Activated gamma-delta T cell (primary cell): ENCODE results near the gene PSMB9.
"Not testable (repeated sequence)": the region's sequence is repeated elsewhere in the genome, so short reads cannot be mapped to it uniquely, and the experiment has no call there.

Experiments
- DNase-seq: peaks from one replicate; lab custom pipeline; 2025; lab: John Stamatoyannopoulos, UW
- total RNA-seq, 2 donors: gene quantifications; one replicate each; lab custom pipeline; 2026; lab: John Stamatoyannopoulos, UW

The PSMB9 gene
- 85.2 to 108 reads per million in 2 donors for total RNA-seq

GRCh38 chr6:32853541-32854375 lies at the start of gene PSMB9, which contains the start of gene TAP1:
PSMB9 (plus strand) TSS chr6:32854192; CDS start chr6:32854230, 38 bp downstream.
TAP1 (minus strand) TSS chr6:32853704; CDS start chr6:32853636, 68 bp downstream.
- peak; percentile 84 for DNase-seq

GRCh38 chr6:32805404-32805803 lies 48.6 kb upstream of the PSMB9 start:
- DNase-seq = not testable (repeated sequence)

DNA sequence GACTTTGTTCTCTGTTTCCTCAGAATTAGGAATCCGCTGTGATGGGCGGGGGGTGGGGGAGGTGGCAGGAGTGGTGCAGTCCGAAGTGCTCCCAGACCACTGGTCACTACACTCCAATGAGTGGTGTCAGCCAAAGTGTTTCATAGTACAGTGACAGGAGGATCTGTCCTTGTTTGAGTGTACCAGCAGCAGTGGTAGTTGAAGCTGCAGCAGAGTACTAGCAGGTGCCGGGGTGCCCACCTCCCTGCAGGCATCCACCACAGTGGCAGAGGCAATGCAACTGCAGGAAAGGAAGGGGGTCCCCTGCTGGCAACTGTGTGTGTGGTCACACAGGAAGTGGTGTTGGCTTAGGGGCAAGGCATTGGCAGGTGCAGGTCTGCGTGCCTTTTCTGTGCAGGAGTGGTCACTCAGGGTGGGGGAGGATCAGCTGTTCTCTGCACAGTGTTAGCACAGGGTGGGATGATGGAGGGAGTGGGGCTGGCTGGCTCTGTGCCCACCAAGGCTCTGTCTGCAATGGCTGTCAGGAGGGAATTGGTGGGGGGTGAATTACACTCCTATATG lies 46.9 kb upstream of the PSMB9 start:
- no peak for DNase-seq

- no peak for DNase-seq
Observed at GRCh38 chr6:32809171-32809570, 44.8 kb upstream of the PSMB9 start.

DNA sequence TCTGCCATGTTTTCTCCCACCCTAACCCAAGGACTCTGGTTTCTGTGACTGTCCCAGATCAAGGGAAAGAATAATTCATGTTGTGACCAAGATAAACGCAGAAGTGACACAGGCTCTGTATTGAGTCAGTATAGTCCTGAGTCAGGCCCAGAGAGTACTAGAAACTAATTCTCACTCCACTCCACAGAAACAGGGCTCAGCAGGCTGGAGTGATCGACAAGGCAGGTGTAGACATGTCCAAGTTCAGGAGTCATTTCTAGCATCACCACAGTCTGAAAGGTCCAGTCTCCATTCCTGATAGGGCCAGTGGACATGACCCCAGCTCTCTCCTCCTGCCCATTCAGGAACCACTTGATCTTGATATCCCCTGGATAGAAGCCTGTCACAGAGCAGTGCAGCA lies 39.8 kb upstream of the PSMB9 start:
- DNase-seq = no peak

GRCh38 chr6:32815115-32815514 lies 38.9 kb upstream of the PSMB9 start:
- DNase-seq = no peak

DNA sequence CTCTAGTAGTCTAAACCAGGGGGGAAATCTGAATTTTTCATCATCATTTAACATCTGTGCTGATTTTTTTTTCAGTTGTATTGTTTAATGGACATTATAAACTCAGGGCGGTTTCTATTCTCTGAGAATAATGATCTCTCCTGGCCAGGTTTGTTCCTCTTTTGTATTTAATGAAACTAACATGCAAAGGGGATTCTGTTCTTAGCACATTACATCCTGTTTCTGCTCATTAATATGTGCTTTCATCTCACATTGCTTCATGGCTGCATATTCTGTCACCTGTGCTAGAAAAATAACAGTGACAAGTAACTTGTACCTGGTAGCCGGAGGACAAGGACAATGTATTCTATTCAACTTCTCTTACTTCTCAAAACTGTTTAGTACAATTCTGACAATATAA lies 38.0 kb upstream of the PSMB9 start:
- no peak for DNase-seq

DNA sequence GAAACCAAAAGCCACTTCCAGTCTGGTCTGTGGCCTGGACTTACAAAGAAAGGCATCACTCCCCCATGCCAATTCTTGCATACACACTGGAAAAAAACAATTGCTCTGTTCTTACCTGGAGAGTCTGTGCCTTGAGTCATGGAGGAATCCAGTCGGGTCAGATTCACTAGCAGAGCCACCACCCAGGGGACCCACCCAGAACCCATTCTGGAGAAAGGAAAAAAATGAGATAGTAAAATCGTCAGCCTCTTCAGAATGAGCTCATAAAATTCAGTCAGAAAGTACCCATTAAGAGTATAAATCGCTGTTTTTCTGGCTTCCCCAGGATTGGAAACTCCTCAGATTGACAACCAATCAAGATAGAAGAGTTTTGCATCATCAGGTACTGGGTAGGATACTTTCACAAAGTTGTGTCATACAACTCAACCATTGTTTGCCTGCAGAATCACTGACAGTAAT lies 37.2 kb upstream of the PSMB9 start, which contains the start of gene HLA-DOB:
HLA-DOB (minus strand) TSS at position 257 of the 459 bp plus-strand sequence; CDS start at position 206, 51 bp downstream.
- no peak for DNase-seq

DNA sequence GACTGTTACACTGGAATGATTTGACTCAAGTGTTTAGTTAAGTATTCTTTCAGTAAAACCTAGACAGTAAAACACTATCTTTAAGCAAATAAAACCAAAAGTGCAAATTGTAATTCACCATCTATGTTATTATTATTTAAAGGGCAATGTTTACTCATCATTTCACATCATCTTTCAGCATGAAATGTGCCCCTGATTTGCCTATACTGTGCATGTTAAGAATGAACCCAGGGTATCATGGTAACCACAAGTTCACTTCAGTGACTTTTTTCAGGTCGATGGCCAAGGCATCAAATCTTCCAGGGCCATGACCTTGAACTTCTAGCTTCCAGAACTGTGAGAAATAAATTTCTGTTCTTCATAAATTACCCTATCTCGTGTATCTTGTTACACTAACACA lies 35.1 kb upstream of the PSMB9 start:
- DNase-seq = no peak

GRCh38 chr6:32819729-32820128 lies 34.3 kb upstream of the PSMB9 start:
- DNase-seq = no peak

GRCh38 chr6:32825966-32826365 lies 28.0 kb upstream of the PSMB9 start:
- no peak for DNase-seq

DNA sequence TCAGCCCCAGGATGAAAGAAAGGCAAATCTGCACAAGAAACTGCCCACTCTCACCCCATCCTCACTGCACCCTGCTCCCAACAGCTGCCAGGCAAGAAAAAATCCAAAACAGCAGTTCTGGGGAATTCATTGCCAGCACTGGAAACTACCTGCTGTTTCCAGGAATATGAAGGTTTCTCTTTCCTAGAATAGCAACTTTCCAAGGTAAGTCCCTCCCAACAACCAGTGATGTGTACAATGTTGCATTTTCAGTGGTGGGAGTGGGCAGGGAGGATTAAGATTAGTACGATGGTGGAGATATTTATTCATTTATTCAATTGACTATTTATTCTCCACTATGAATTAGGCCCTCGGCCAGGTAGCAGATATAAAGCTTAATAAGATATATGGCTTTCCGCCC lies 27.0 kb upstream of the PSMB9 start:
- no peak for DNase-seq

DNA sequence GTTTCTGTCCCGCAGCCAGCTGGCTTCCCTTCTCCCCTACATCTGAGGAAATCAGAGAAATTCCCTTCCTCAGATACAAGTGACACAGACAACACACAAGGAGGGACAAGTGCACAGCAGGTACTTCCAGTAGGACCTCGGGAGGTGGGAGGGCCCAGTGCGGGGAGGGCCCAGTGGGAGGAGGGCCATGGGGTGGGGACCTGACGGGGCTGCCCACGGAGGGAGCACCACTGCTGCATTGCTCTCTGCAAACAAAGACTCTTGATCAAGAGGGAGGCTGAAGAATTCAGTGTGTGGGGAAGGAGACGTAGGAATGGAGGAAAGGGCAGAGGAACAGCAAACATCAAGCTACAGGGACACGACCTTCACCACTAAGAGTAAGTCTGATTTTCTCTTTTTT lies 24.5 kb upstream of the PSMB9 start:
- no peak for DNase-seq

DNA sequence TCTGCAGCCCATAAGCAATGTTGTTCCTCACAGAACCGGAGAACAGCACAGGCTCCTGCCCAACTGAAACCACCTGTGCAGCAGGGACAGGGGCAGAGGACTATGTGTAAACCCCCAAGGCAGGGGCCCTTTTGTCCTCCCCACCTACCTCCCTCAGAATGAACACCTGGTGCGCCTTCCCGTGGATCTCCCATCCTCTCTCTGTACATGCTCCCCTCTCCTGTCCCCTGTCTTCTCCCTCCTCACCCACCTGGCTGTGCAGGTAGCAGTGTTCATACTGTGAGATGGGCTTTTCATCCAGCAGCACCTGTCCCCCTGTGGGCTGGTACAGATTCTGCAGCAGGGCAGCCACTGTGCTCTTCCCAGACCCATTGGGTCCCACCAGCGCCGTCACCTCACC lies 24.0 kb upstream of the PSMB9 start:
- no peak for DNase-seq

GRCh38 chr6:32830936-32831335 lies 23.1 kb upstream of the PSMB9 start:
- no peak for DNase-seq

GRCh38 chr6:32832535-32832934 lies 21.5 kb upstream of the PSMB9 start:
- DNase-seq = no peak

DNA sequence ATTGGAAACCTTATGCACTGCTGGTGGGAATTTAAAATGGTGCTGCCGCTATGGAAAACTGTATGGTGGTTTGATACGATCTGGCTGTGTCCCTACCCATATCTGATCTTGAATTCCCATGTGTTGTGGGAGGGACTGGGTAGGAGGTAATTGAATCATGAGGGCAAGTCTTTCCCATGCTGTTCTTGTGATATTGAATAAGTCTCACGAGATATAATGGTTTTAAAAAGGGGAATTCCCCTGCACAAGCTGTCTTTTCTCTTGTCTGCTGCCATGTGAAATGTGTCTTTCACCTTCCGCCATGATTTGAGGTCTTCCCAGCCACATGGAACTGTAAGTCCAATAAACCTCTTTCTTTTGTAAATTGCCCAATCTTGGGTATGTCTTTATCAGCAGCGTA lies 20.3 kb upstream of the PSMB9 start:
- no peak for DNase-seq

- DNase-seq = no peak
Observed at GRCh38 chr6:32835167-32835893, 18.7 kb upstream of the PSMB9 start.

GRCh38 chr6:32836873-32837272 lies 17.1 kb upstream of the PSMB9 start:
- no peak for DNase-seq

- no peak for DNase-seq
Observed at GRCh38 chr6:32837651-32838113, 16.3 kb upstream of the PSMB9 start.

GRCh38 chr6:32838114-32838958 lies 15.7 kb upstream of the PSMB9 start, which contains the start of gene TAP2:
TAP2 (minus strand) TSS chr6:32838739; CDS start chr6:32838233, 506 bp downstream.
- DNase-seq = peak; percentile 96
